Measurements from ENCODE around the gene FAM219A.

- TF ChIP-seq CTCF (conservative IDR thresholded peaks at IDR 0.05; ENCODE audit: low read depth, low read length) (peak; percentile 37; the same call in 1 of the 2 replicates), EZH2 (IDR thresholded peaks at IDR 0.05; ENCODE audit: low read length, unreplicated experiment) (no peak)
These were observed 33.7 kb upstream of the FAM219A start for GRCh38 chr9:34492051-34492450.
